SK-N-SH (cell line): ENCODE measurements around the gene DES.

Source experiments
- CHD2 ChIP-seq: fragments of 150-350 bp; IDR thresholded peaks from 2 replicates; pipeline ENCODE4 v1.6.1; 2018; ENCODE audit warnings: low read length; ENCODE audit not compliant: partially characterized antibody
- CTCF ChIP-seq: fragments of 200-600 bp; sonication (generic); IDR thresholded peaks from 2 replicates; pipeline ENCODE4 v1.6.1; 2017; ENCODE audit warnings: antibody characterized with exemption, mild to moderate bottlenecking, moderate library complexity
- EZH2phosphoT487 ChIP-seq: fragments of 200-600 bp; sonication (generic); IDR thresholded peaks from 2 replicates; pipeline ENCODE4 v1.6.1; 2017; ENCODE audit warnings: low read depth, mixed run types, mild to moderate bottlenecking, antibody characterized with exemption, moderate library complexity, borderline replicate concordance
- JUND ChIP-seq: IDR thresholded peaks from 2 replicates; pipeline ENCODE4 v1.4.0; 2012
- TAF1 ChIP-seq: IDR thresholded peaks from 2 replicates; pipeline ENCODE4 v1.6.1; 2012; ENCODE audit warnings: low read depth, mild to moderate bottlenecking, low read length, moderate library complexity, borderline replicate concordance

- TF ChIP-seq CHD2 = no peak
- peak; percentile 50 for TF ChIP-seq CTCF
- TF ChIP-seq EZH2phosphoT487 = no peak
- TF ChIP-seq JUND = no peak
- no peak for TF ChIP-seq TAF1
Measured at GRCh38 chr2:219430633-219431615, 12.7 kb downstream of the DES start.
